Ovary (tissue), 3 donors: ENCODE results near the gene DHX9.

Experiments used
- POLR2A ChIP-seq: fragments of 450-650 bp; IDR thresholded peaks from one replicate; pipeline ENCODE4 v1.6.1; 2017; ENCODE audit warnings: antibody characterized with exemption, mild to moderate bottlenecking, moderate library complexity
- TF ChIP-seq, protein P1 (sequence below), 3 donors: fragments of 450-650 bp in 2 of 3; fragments of 200-600 bp in 1 of 3; IDR thresholded peaks; one replicate each; pipeline versions ENCODE4 v1.5.1 to v1.8.0; 2016 to 2022; ENCODE audit warnings: antibody characterized with exemption in 3 of 3, mild to moderate bottlenecking in 1 of 3
- donor health status: DM: no; HTN: no; CAD: no.

DNA sequence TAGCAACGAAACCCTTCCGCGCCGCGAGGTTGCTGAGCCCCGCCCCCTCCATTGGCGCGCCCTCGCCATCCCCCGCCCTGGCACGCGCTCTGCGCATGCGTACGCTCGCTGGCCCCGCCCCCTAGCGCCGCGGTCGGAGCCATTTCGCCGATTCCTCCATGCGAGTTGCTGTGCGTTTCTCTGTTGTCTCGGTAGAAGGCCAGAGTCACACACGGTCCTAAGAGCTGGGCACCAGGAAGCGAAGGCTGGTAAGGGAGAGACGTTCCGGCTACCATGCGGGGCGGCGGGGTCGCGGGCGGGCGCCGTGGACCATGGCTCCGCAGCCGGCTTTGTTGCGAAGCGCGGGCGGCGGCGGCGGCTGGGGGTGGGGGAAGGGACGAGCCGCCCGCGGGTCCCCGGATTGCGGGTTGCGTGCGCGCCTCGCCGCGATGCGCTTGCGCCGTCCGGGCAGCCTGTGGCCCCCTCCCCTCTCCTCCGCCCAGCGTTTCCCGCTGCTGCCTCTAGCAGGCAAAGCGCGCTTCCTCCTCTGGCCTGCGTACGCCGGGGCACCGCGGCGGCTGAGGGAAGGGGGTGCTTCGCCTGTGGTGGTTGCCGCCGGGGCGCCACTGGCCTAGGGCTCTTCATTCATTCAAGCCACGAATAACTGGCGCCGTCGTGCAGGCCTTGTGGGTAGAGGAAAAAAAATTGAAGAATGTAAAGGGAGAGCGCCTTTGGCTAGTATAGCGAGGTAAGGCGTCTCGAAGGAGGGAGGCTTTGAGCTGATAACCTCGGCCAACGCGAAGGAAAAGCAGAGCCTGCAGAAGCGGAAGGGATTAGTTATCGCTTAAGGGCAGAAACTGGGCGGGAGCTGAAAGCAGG, at the start of gene DHX9:
- TF ChIP-seq, protein P1, sequence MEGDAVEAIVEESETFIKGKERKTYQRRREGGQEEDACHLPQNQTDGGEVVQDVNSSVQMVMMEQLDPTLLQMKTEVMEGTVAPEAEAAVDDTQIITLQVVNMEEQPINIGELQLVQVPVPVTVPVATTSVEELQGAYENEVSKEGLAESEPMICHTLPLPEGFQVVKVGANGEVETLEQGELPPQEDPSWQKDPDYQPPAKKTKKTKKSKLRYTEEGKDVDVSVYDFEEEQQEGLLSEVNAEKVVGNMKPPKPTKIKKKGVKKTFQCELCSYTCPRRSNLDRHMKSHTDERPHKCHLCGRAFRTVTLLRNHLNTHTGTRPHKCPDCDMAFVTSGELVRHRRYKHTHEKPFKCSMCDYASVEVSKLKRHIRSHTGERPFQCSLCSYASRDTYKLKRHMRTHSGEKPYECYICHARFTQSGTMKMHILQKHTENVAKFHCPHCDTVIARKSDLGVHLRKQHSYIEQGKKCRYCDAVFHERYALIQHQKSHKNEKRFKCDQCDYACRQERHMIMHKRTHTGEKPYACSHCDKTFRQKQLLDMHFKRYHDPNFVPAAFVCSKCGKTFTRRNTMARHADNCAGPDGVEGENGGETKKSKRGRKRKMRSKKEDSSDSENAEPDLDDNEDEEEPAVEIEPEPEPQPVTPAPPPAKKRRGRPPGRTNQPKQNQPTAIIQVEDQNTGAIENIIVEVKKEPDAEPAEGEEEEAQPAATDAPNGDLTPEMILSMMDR (IDR thresholded peaks at IDR 0.05), result peak; percentile 11 to 50 (median 31)
- TF ChIP-seq POLR2A, result peak; percentile 97
